Hepatocyte (in vitro differentiated cells): ENCODE results near the gene AP3S1.

ENCODE experiments used
- CTCF ChIP-seq: fragments of 200-600 bp; sonication (generic); IDR thresholded peaks from 2 replicates; pipeline ENCODE4 v1.5.1; 2016; ENCODE audit warnings: antibody characterized with exemption, mild to moderate bottlenecking; ENCODE audit not compliant: poor library complexity
- EZH2 ChIP-seq: fragments of 200-600 bp; sonication (generic); IDR thresholded peaks from 2 replicates; pipeline ENCODE4 v1.6.1; 2016; ENCODE audit warnings: antibody characterized with exemption, mild to moderate bottlenecking, borderline replicate concordance

GRCh38 chr5:115838885-115839518, 2.7 kb upstream of the AP3S1 start:
- TF ChIP-seq CTCF (peak; percentile 66), EZH2 (no peak)
